Superior temporal gyrus (tissue), 1 donor: ENCODE results near the gene ARFGEF3.

Source experiments
- DNase-seq: peaks from one replicate; pipeline ENCODE4 v3.0.0-alpha.2; 2016; ENCODE audit errors: extremely low spot score

ARFGEF3 gene

DNA sequence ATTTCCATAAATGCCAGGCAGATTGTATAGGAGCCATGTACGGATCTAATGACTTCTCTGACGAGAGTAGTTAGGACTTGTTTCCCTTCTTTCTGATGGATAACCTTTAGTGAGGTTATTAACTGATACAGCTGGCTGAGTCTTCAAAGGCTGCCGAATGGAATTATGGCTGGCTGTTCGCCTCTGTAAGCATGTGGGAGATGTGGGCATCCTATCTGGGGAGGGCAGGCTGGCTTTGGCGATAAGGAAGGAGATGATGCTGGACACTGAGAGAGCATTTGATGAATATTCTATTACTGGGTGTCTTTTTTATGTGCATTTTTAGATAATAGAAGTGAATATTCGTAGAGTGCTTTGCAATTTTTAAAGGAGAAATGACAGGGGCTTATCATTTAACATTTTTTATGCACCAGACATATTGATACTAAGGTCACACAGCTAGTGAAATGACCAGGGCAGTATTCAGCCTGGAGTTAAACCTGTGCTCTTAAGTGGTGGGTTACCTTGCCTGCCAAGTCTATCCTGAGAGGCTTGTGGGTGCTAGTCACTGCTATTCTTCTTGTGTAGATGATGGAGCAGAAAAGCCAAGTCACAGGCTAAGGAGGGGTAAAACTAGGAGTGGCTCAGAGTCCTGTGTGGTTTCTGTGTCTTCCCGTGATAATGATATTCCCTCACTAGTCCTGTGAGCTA lies 53.5 kb downstream of the ARFGEF3 start:
- no peak for DNase-seq

DNA sequence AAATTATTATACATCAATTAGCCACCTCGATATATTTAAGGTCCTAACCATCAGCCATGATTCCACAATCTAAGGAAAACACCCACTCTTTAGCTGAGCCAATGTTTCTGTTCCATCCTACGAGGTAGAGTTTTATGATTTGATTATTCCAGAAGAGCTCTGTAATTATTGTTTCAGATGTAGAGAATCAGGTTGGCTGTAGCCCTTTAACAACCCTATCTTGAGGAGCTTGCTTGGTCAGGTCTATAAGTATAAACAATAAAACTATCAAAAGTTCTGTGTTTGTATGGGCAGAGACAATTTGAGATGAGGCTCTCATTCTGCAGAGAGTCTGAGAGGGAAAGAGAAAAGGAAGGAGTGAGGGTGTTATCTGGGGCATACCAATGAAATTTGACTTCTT lies 56.7 kb downstream of the ARFGEF3 start, which contains the start of gene PBOV1:
Gene PBOV1, minus strand, starts transcription at position 43 of the 400 bp plus-strand sequence. CDS start 96 bp downstream, outside the sequence.
- DNase-seq: no peak

DNA sequence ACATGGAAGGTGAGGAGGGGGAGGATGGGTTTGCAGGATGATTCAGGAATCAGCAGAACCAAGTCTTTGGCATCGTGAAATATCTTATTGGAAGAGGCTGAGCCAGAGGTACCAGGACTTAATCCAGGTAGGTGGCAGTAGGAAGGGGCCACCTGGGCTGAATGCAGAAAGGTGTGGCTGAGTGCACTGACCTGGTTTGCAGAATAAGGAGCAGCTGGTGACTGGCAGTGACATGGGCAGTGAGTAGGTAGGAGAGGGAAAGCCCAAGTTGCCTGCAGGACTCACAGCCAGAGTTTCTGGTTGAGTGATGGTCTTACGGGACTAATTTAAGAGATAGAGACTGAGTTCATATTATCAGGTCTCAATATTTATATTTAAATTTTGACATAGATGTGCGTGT lies 57.7 kb downstream of the ARFGEF3 start:
- no peak for DNase-seq

DNA sequence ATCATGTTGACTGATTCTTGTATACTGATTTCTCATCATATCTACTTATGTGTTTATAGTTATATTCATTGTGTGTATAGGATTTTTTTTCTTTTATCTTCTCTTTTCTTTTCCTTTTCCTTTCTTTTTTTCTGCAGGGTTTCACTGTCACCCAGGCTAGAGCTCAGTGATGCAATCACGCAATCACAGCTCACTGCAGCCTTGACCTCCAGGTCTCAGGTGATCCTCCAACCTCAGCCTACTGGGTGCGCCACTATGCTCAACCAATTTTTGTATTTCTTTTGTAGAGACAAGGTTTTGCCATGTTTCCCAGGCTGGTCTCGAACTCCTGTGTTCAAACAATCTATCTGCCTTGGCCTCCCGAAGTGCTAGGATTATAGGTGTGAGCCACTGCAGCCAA lies 58.2 kb downstream of the ARFGEF3 start:
- DNase-seq: no peak

DNA sequence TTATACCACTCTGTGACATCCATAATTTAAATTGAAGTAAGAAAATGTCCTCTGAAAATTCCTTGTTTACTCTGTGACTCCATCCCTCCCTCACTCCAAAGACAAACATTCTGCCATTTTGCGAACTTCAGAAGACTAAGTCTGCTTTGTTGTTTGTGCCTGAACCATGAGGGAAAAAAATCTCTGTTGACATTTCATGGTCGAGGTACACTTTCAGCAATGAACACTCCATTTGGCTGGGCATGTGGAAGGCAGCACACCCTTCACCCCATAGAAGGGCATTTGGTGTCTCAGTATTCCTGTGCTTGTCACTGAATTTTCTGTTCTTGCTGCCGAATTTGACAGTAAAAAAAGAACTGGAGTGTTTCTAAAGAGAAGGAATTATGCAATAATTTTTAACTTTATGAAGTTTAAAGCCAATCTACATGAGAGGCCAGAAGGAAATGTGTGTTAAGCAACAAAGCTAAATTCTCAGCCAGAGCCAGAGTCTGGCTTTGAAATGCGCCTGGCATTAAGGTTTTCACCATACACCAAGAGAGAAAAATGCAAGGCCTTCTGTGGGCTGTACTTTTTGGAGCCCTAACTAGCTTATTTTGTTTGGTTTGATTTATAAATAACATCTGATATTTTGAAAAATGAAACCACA lies 61.3 kb downstream of the ARFGEF3 start:
- DNase-seq: no peak

DNA sequence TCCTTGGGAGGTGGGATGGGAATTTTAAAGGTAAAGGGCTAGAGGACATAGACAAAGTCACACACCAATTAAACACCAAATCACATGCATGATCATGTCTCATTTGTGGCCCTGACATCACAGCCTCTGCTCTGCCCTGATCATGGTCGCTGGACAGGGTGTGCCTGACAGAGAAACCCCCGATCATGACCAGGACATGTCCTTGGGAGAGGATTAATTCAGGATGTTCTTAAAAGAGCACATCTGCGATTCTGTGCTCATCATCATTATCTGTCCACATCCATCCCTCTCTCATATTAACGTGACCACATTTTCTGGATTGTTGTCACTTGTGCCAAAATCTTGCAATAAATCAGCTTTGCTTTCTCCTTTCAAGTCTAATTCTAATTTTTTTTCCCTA lies 64.2 kb downstream of the ARFGEF3 start:
- DNase-seq: no peak

DNA sequence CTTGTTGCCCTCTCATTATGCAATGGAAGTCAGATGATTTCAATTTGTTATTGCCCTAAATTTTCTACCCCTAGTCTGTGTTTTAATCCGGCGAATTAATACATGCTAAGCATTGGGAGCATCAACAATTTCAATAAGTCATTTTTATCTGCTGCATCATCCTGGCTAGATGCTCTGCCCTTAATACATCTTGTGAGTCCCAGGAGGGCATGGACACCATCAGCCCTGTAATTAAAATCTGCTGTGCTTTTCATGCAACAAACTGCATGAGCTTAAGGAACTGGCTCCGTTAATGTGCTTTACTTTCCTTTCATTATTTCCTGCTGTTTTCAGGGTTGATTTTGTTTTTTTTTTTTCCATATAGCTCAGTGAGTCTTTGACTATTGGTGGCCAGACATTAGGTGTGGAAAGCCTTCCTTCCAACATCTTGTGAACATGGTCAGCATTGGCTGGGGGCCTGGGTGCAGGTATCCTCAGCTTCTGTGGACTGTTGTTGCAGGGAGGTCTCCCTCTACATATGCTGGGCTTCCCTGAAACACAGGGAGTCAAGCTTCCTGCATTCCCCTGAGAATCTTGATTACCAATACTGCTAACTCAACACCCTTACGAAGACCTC lies 65.1 kb downstream of the ARFGEF3 start:
- DNase-seq: no peak

DNA sequence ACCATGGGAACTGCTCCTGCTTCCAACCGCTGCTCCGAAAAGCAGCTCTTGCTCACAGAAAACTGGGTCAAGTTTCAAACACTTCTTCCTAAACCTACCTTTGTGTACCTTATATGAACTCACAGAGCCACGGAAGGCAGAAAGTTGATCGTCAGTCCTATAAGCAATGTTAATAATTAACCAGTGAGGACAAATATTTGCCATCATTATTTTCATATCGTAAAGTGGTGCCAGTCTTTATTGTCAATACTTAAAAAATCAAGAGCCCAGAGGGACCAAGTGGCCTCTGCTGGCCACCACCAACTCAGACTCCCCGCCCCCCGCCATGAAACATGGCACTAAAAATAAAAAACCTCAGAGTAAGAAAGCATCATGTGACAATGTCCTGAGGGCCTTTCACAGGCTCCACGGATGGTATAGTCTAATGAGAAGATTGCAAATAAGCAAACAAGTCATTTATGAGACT lies 65.6 kb downstream of the ARFGEF3 start:
- DNase-seq: no peak

DNA sequence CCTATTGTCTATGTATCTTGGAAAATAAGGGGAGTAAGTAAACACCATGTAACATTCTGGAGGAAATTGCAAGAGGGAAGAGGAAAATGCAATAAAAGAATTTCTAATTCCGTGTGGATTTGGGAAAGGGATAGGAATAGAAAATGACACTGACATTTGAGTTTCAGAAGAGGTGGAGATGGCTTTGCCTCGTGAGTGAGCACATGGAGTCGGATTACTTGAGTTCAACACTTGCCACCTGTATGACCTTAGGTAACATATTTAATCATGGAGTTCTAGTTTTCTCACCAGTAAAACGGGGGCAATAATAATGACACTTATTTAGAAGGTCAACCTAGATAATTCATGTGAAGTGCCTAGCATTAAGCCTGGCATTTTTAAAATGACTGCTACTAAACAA lies 67.3 kb downstream of the ARFGEF3 start:
- DNase-seq: no peak

DNA sequence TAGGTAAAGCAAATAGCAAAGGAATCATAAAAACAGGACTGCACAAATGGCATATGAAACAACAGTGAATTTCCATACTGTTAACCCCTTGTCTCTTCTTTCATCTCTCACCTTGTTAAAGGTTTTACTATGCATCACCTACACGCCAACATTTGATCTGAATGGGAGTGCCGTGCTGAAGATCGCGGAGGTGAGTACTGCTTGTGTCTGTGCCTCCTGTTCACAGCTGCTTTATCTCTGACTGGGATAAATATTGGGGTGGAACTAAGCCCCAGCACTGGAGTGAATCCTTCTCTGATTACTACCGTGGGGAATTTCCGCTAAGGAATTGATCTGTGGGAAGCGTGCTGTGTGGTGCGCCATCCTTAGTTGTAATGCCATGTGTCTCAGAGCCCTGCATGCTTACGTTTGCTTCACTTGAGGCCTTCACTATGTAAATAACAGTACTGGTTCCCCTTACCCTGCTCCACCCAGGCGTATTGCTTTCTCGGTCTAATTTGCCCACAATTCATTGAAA lies 68.0 kb downstream of the ARFGEF3 start:
- DNase-seq: no peak

DNA sequence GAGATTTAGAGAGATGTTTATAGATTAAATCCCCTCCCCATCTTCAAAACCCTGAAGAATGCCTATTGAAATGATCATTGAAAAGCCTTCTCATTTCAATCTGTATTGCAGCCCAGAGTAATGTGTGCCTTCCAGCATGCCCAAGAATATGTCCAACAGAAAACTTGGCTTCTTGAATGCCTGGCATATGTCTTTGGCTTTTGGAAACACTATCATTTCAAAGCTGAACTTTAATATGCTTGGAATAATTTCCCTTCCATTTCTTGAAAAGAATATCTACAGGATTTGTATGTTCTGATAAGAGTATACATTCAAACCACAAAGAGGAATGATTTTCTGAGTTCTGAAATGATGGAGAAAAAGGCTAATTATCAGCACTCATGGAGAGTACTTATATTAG lies 68.5 kb downstream of the ARFGEF3 start:
- no peak for DNase-seq

DNA sequence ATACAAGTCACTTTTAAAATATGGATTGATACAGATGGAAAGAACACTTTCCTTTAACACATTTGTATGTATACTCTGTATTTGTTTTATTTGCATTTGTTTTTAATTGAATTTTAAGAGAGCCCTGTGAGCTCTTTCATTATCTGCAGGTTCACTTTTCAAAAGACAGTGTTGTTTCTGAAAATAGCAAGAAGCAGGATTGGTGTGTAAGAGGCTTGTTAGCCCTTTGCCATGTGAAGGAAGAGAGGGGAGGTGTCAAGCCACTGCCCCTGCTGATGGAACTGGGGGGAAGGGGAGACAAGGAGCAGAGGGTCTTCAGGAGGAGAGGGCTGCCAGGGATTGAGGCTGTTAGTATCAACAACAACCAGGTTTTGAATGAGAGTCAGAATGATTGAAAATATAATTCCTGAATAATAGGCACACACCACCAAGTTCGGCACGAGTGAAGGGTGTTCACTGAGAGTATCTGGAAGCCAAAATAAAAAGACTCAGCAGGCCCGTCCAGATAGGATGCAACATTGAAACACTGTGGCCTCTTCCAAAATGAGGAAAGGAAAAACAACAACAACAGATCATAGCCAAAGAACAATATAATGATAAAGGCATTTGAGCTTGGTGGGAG lies 69.1 kb downstream of the ARFGEF3 start:
- no peak for DNase-seq

DNA sequence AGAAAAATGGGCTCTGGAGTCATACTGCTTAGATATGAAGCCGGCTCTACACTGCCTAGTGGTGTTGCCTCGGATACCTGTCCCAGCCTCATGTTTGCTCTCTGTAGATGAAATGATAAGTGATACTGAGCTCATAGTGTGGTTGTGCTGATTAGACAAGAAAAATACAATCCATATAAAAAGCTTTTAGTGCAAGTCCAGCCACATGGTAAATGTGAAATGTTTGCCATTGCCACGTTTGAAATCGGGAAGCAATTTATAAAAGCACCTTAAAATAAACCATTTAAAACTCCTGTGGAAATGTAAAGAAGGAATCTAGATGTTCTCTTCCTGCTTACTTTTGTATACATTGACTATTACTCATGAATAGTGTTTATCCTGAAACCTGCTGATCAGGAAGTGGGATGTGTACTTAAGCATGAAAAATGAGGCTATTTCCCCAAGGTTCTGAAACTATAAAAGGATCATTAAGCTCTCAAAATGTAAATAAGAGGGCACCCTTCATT lies 69.7 kb downstream of the ARFGEF3 start:
- DNase-seq: no peak

DNA sequence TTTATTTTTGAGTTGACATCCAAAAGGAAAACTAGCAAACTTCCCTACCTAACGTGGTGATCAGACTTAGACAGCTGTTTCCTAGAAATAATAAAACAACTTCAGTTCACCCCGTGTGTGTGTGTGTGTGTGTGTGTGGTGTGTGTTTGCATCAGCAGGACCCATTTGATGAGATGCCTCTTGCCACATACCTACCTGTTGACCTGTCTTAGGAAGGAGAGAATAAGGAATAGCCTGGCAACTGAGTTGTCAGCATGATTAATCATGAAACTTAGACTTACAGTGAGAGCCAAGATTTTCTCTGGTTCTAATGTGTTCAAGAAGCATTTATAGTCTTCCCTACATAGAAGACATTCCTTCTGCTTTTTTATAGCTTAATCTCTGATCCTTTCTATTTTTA lies 72.6 kb downstream of the ARFGEF3 start:
- DNase-seq: no peak

DNA sequence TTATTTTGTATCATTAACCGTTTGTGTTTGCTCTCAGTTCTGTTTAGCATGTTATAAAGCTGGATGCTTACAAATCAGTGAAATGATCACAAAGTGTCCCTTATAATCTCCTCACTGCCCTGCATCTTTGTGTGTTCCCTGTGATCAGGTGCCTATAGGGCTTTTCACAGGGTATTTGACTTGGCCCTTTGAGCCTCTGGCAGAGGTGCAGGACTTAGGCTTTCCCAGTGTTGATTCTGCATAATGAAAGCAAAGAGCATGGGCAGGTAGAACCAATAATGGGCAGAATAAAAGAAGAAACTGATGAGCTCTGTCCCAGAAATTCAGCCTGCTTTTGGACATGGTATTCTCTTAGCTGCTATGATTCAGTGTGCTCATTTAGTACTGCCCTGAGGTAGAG lies 73.5 kb downstream of the ARFGEF3 start:
- no peak for DNase-seq

DNA sequence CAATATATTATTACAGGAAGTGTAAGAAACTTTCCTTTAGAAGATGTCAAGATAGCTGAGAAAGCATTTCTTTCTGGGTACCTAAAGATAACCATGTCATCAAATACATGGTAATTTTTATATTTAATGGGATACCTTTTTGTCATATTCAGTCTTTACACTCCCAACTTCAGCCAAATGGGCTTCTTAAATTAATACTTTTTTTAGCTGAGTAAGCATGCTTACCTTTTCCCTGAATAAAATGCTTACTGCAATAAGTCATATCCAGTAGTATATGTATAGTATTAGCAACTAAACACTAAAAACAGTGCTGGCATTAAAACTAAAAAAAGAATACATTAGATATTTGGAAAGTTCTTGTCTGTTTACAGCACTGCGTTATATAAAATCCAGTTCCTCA lies 74.0 kb downstream of the ARFGEF3 start:
- DNase-seq: no peak

DNA sequence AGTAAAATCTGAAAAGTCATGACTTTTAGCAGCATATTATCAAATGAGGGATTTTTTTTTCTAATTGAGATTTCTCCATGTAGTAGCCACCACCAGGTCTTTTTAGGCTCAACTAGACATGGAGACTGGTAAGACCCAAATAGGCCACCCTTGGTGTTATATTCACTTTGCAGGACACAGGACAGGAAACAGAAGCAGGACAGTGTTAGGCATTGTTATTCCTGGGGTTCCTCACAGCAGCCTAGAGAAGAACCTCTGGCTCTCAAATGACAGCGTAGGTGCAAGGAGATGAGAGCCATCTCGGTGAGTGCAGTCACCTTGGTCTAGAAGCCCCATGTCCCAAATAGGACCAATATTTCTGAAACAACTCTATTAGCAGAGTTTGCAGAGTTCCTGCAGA lies 75.7 kb downstream of the ARFGEF3 start:
- DNase-seq: no peak

DNA sequence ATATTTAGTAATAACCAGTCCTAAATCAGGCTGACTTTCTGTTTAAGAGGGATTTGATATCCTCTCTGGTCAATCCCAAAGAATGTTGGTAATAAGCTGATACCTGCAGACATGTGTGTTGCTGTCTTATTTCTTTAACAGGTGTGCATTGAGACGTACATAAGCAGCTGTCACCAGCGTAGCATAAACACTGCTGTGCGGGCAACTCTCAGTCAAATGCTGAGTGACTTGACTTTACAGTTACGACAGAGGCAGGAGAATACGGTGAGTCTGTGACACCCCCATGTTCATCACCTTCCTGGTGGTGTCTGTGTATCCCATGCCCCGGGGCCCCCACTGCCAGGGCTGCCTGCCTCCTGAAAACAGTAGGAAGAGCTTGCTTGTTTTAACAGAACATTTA lies 76.6 kb downstream of the ARFGEF3 start:
- no peak for DNase-seq

DNA sequence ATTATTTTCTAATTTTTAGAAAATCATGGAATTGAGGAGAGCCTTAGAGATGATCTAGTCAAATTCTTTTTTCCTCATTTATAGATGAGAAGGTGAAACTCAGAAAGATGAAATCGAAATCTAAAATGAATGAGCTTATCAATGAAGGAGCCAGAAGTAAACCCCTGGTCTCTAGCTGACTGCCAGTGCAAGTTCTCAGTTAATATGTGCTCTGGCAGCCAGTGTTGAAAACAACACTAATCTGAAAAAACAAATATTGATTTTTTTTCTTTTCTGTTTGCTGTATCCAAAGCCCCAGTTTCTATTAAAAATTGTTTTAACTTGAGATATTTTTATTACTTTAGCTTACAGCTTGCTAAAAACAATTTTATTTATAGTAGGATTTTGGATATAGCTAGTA lies 78.0 kb downstream of the ARFGEF3 start:
- DNase-seq: no peak

DNA sequence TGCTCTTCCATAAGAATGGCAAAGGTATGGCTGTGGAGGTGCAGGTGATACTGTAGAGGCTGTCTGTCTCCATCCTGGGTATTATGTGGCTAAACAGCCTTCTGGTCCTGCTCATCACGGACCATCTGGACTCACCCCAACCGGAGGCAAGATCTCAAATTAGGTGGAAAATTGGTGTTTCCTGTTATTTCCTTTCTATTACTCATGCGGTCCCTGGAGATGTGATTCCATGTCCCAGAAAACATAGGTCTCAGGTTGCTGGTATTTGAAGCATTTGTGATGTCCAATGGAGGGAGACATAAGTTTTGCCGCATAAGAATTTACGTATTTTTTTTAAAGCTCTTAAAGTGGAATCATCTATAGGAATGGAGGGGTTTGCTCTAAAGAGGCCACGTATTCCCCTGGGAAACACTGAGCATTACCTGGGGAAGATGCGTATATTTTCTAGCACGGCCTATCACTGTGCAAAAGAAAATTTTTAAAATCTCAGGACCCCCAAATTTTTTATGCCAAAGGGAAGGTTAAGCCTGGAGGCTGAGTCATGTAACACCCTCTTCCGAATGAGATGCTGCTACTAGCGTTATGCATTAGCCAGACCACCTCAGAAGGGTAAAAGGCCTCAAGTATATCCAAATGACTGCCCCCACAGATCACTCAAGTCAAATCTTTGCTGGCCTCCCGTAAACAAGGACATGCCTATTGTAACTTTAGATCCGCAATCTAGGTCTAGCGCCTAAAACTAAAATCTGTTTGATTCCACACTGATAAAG lies 78.9 kb downstream of the ARFGEF3 start:
- no peak for DNase-seq

DNA sequence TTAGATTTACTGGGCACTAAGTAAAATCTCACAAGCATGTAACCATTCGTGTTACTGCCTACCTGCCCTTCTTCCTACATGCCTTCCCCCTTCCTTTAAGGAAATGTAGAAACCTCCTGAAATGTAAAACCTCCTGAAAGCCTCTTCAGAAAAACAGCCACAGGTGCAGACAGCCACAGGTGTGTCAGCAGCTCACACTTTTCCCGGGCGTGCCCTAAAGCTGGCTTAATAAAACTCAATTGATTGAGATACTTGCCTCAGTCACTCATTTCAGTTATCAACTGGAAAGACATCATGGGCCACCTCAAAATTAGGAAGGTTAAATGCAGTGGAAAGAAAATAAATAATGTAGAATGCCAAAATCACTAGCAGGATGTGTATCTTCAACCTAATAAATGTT lies 79.6 kb downstream of the ARFGEF3 start:
- DNase-seq: no peak
